Renal pelvis (tissue), 12 donors: Measurements from ENCODE around the gene CAPN15. TPM values are rescaled to one million over a fixed set of nuclear protein-coding genes. Genes with fewer than 3 reads are reported as not detected.
"Not testable (repeated sequence)": the region's sequence is repeated elsewhere in the genome, so short reads cannot be mapped to it uniquely, and the experiment has no call there.

Experiments used
- DNase-seq: peaks from one replicate; pipeline ENCODE4 v3.0.0-alpha.2; 2013
- long read RNA-seq, 16 experiments: transcript quantifications; one replicate each; lab custom pipeline, GENCODE V29; 2026
- polyA plus RNA-seq, 3 donors: library from polyadenylated mRNA; unstranded; fragments of 120-200 nt; gene quantifications; one replicate each; pipeline ENCODE4 v1.2.1, GENCODE V29; 2013; ENCODE audit not compliant: insufficient read length in 3 of 3

Gene CAPN15
- 10 to 100 TPM; 33.2 to 40.3 (median 36.7) TPM for polyA plus RNA-seq
- long read RNA-seq, donor 1, partial matches to known transcripts, result 0 of 3 reads
- long read RNA-seq, donor 1, other reads (novel, unspliced or antisense), result 0 of 3 reads
- long read RNA-seq, donor 2, partial matches to known transcripts, result 0 of 2 reads
- long read RNA-seq, donor 2, other reads (novel, unspliced or antisense), result 0 of 2 reads
- long read RNA-seq, donor 3, full-length matches to known transcripts, result 2 of 12 reads
- long read RNA-seq, donor 3, partial matches to known transcripts, result 10 of 12 reads
- long read RNA-seq, donor 3, other reads (novel, unspliced or antisense), result 0 of 12 reads
- long read RNA-seq, donor 4, result 0 reads
- long read RNA-seq, donor 5, partial matches to known transcripts, result 0 of 1 reads
- long read RNA-seq, donor 5, other reads (novel, unspliced or antisense), result 0 of 1 reads
- long read RNA-seq, donor 6, partial matches to known transcripts, result 5 of 6 reads
- long read RNA-seq, donor 6, other reads (novel, unspliced or antisense), result 0 of 6 reads
- long read RNA-seq, donor 7, partial matches to known transcripts, result 16 of 18 reads
- long read RNA-seq, donor 7, other reads (novel, unspliced or antisense), result 0 of 18 reads
- long read RNA-seq, donor 8, partial matches to known transcripts, result 0 of 1 reads
- long read RNA-seq, donor 8, other reads (novel, unspliced or antisense), result 0 of 1 reads
- long read RNA-seq, donor 9, partial matches to known transcripts, result 13 of 19 reads
- long read RNA-seq, donor 9, other reads (novel, unspliced or antisense), result 0 of 19 reads
- long read RNA-seq, donor 10, partial matches to known transcripts, result 0 of 1 reads
- long read RNA-seq, donor 10, other reads (novel, unspliced or antisense), result 0 of 1 reads
- long read RNA-seq, donor 11, partial matches to known transcripts, result 0 of 1 reads
- long read RNA-seq, donor 11, other reads (novel, unspliced or antisense), result 0 of 1 reads
- long read RNA-seq, donor 12, partial matches to known transcripts, result 0 of 1 reads
- long read RNA-seq, donor 12, other reads (novel, unspliced or antisense), result 0 of 1 reads
- long read RNA-seq, donor 13, result 0 reads
- long read RNA-seq, donor 14, result 0 reads
- long read RNA-seq, donor 15, result 0 reads
- long read RNA-seq, donor 16, partial matches to known transcripts, result 0 of 1 reads
- long read RNA-seq, donor 16, other reads (novel, unspliced or antisense), result 0 of 1 reads

- DNase-seq, result peak; percentile 90
Observed at GRCh38 chr16:527015-527903, at the start of gene CAPN15. TSS of gene CAPN15 (plus strand) at chr16:527712. CDS start at chr16:546839, 19,127 bp downstream.

- DNase-seq, result not testable (repeated sequence)
Observed at GRCh38 chr16:478287-478686, 49.2 kb upstream of the CAPN15 start.

- no peak for DNase-seq
Observed at GRCh38 chr16:482468-483185, 44.9 kb upstream of the CAPN15 start.

GRCh38 chr16:483341-484075 lies 44.0 kb upstream of the CAPN15 start:
- DNase-seq, result no peak

GRCh38 chr16:489606-490005 lies 37.9 kb upstream of the CAPN15 start:
- DNase-seq, result no peak

- DNase-seq, result no peak
Observed at GRCh38 chr16:490768-491167, 36.7 kb upstream of the CAPN15 start.

- no peak for DNase-seq
Observed at GRCh38 chr16:491220-491919, 36.1 kb upstream of the CAPN15 start.

- DNase-seq, result no peak
Observed at GRCh38 chr16:492211-492875, 35.2 kb upstream of the CAPN15 start.

- not testable (repeated sequence) for DNase-seq
Observed at GRCh38 chr16:494676-495075, 32.8 kb upstream of the CAPN15 start.

GRCh38 chr16:495127-495748 lies 32.3 kb upstream of the CAPN15 start:
- no peak for DNase-seq

GRCh38 chr16:496097-496886 lies 31.2 kb upstream of the CAPN15 start:
- no peak for DNase-seq

- no peak for DNase-seq
Observed at GRCh38 chr16:497258-497657, 30.3 kb upstream of the CAPN15 start.

- no peak for DNase-seq
Observed at GRCh38 chr16:499924-500323, 27.6 kb upstream of the CAPN15 start.

- no peak for DNase-seq
Observed at GRCh38 chr16:500709-501108, 26.8 kb upstream of the CAPN15 start.

GRCh38 chr16:502179-502943 lies 25.2 kb upstream of the CAPN15 start:
- DNase-seq, result no peak
